NCI-H526 (cell line): Measurements from ENCODE around the gene PCNX3.

Experiments
- DNase-seq, 2 experiments: peaks; one replicate each; lab custom pipeline; 2025; lab: John Stamatoyannopoulos, UW

The PCNX3 gene

GRCh38 chr11:65639623-65640482 lies 24.3 kb downstream of the PCNX3 start:
- peak in 1 of 2 experiments; percentile 26 for DNase-seq

DNA sequence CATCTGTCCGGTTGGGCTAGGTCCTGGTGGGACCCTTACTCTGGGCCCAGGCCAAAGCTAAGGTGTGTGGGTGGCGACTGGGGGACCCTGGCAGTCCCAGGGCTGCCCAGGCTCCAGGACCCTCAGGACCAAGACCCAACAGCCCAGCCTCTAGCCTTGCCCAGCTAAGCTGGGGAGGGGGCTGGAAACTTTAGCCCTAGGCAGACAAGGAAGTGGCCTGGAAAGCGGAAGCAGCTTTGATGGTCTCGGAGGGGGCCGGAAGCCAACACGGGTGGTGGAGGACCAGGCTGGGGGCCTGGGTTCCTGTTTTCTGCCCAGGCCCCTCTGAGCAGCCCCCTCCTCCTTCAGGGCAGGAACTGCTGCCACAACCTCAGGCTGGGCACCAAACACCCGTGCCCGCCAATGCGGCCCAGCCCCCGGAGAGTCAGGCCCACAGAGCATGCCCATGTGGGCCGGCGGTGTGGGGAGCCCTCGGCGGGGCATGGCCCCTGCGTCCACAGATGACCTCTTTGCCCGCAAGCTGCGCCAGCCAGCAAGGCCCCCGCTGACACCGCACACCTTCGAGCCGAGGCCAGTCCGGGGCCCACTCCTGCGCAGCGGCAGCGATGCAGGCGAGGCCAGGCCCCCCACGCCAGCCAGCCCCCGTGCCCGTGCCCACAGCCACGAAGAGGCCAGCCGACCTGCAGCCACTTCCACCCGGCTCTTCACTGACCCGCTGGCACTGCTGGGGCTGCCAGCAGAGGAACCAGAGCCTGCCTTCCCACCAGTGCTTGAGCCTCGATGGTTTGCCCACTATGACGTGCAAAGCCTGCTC lies 25.1 kb downstream of the PCNX3 start:
- DNase-seq = no peak

- DNase-seq = no peak
Measured at GRCh38 chr11:65641297-65642013, 25.9 kb downstream of the PCNX3 start.

DNA sequence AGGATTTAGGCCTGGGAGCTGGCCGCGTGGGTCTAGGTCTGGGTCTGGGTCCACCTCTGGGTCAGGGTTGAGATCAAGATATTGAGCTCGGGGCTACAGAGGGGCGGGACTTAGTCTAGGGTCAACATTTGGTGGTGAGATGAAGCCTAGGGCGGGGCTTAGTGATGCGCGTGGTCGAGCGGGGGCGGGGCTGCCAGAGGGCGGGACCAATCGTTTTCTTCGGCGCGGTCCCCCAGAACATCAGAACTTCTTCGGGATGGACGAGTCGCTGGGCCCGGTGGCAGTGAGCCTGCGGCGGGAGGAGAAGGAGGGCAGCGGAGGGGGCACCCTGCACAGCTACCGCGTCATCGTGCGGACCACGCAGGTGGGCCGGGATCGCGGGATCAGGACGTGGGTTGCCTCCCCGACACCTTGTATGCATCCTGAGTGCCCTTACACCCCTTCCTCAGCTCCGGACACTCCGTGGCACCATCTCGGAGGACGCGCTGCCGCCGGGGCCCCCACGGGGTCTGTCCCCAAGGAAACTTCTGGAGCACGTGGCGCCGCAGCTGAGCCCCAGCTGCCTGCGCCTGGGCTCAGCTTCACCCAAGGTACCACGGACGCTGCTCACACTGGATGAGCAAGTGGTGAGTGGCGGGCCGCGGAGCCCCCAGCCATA lies 26.6 kb downstream of the PCNX3 start:
- no peak for DNase-seq

DNA sequence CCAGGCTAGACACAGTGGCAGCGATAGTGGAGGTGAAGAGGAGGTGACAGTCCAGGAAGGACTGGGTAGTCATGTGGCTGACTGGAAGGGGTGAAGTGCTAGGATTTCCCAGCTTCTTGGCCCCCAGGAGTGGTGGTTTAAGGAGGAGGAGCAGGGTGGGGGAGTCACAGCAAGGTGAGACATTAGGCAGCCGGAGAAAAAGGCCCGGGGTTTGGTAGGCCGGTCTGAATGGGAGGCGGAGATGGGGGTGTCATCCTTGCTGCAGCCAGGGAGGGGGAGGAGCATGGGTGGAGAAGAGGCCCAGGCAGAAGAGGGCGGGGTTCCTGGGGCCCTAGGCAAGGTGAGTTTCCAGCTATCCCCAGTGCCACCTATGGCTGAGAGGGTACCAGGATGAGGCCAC lies 28.4 kb downstream of the PCNX3 start:
- peak in 1 of 2 experiments; percentile 36 for DNase-seq

GRCh38 chr11:65644837-65645236 lies 29.3 kb downstream of the PCNX3 start:
- no peak for DNase-seq

DNA sequence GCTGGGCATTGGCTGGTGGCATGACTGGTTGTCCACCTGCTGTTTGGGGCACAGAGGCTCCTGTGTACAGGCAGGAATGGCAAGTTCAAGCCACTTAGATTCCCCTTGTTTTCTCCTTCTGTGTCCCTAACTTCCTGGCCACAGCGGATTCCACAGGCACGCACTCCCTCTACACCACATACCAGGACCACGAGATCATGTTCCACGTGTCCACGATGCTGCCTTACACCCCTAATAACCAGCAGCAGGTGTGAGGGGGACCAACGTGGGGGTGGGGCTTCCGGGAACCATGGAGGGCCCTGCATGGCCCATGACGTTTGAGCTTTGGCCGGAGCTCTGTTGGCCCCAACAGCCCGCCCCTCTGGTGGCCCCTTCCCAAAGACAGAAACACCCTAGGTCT lies 30.1 kb downstream of the PCNX3 start:
- no peak for DNase-seq

GRCh38 chr11:65646288-65646957 lies 30.8 kb downstream of the PCNX3 start:
- no peak for DNase-seq

GRCh38 chr11:65646958-65647701 lies 31.6 kb downstream of the PCNX3 start:
- peak in 1 of 2 experiments; percentile 89 for DNase-seq

GRCh38 chr11:65648997-65649493 lies 33.5 kb downstream of the PCNX3 start:
- no peak for DNase-seq

DNA sequence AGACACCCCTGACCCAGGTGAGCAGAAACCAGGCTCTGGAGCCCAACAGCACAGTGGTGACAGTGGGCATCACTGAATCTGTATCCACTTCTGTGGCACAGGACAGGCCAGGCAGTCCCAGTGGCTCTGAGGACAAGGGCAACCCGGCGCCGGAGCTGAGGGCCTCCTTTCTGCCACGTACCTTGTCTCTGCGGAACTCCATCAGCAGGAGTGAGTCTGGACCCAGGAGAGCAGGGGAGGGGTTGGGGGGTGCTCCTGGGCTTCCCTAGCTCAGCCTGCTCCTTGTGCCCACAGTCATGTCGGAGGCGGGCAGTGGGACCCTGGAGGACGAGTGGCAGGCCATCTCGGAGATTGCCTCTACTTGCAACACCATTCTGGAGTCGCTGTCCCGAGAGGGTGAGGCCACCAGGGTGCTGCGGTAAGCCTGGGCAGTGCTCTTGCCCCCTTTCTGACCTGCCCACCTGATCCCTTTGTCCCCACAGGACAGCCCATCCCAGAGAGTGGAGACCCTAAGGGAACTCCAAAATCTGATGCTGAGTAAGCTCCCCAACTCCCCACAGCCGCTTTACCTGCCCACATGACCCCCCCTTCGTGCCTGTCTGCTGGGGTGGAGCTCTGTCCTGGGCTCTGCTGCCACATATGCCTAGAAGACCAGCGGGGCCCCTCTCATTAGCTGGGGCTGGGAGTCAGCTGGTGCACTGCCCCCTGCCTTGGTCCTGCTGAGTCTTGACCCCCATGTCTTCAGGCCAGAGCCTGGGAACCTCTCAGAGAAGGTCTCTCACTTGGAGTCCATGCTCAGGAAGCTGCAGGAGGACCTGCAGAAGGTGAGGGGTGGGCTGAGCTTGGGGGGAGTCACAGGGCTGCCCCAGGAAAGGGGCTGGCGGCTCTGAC lies 34.3 kb downstream of the PCNX3 start:
- DNase-seq = no peak

DNA sequence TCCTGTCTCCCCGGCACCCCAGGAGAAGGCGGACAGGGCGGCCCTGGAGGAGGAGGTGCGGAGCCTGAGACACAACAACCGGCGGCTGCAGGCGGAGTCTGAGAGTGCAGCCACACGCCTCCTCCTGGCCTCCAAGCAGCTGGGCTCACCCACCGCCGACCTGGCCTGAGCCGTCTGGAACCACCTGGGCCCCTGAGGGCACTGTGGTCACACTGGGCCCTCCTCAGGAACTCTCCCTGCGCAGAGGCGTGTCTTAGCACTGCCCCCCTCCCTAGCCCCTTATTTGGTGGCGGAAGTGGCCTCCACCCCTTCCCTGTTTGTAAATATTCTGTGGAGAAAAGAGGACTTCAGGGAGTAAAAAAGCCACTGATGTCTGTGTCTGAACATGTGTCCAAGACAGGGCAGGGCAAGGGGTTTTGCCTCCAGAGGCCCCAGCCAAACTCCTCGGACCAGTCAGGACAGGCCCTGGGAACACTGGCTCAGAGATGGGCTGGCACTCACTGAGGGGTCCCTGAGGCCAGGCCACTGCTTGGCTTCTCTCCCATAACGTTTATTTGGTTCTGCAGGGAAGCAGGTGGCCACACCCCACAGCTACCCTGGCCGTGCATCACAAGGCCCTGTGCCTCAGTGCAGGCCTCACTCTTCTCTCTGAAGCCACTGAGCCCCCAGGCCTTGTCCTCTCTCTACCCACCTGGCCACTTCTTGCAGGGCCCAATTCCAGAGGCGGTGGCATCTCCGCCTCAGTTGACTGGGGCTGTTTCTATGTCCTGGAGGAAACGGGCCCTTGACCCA lies 35.2 kb downstream of the PCNX3 start:
- DNase-seq = no peak

DNA sequence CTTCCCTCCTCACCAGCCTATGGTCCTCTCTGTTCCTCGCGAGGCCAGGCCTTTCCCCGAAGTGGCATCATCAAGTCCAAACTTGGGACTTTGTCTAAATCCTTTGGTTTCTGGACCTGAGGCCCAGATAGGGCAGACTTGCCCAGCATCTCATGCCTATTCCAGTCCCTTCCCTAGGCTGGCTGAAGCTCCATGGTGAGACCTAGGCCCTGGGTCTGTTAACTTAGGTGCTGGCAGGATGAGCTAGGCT lies 35.7 kb downstream of the PCNX3 start:
- DNase-seq = no peak

DNA sequence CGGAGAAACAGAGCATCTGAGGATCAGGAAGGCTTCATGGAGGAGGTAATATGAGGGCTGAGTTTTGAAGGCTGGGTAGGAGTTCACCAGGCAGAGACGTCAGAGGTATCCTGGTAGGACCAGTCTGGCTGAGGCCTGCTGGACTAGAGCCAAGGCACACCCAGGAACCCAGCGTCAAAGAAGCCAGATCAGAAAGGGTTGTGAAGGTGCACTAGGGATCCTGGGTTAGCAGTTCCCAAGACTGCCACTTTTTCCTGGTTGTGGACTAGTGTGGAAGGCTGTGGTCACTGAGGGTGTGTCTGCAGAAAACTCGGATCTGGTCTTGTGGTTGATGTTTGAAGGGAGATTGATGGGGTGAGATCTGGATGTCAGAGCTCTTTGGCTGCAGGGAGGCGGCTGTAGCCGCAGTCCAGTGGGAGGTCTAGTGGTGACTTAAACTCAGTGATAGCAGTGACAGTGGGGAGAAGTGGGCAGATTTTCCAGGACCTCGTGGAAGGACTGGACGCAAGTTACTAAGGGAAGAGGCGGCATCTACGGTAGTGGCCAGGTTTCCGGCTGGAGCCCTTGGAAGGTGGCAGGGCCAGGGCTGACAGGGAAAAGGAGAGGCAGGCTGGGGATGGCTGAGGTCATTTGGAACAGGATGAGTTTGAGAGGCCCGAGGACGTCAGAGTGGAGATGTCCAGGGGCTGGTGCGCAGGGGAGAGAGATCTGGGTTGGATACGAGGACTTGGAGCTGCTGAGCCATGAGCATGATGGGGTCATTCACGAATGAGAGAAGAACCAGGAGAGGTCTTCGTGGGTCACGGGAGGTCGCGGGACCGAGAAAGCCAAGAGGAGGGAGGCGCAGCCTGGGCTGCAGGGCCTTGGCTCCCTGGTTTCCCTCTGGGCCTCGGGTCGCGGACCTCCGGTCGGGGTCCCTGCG lies 36.3 kb downstream of the PCNX3 start:
- no peak for DNase-seq

DNA sequence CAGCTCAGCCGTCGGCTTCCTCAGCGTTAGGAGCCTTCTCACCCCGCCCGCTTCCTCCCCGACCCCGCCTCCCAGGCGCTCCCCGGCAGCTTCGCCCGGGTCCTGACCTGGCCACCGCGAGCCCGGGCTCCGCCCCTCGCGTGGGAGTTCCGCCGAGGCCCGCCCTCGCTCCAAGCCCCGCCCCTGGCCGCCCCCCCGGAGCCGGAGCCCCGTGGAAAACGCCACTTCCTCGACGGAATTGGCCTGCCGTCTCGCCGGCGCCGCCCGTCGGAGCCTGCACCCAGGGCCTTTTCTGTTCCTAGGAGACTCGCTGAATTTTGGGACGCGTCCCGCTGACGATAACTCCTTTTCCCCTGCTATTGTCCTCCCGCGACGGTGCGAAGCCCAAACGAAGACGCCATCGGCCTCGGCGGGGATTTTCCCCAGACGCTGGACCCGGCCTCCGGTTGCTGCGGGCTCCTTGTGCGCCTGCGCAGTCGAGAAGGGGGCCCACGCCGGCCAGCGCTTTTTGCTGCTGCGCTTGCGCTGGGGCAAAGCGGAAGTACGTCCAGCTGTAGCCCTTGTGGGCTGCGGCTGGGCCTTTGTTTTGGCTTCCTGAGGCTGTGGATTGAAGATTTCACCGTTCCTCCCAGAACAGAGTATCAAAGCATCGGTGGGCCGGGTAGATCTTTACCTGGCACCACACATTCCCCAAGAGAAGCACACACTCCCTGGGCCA lies 37.1 kb downstream of the PCNX3 start:
- DNase-seq = peak; percentile 76 to 96

- no peak for DNase-seq
Measured at GRCh38 chr11:65653229-65654225, 38.0 kb downstream of the PCNX3 start.
